GM08714 (cell line): ENCODE results near the gene TBXA2R.
A peak's percentile ranks its signal among the peaks of the same experiment; 100 is the strongest.

Source experiments
- H3K4me3 ChIP-seq: fragments of 200-500 bp; sonication (Bioruptor generic); 2 replicates; pipeline ENCODE4 v1.5.1; 2014; ENCODE audit warnings: mild to moderate bottlenecking, low read length, inconsistent platforms
- ZNF274 ChIP-seq: IDR thresholded peaks from 2 replicates; pipeline ENCODE4 v1.6.1; 2012; ENCODE audit warnings: mild to moderate bottlenecking, low read depth, low read length

Gene TBXA2R

GRCh38 chr19:3556423-3556977 is 50.2 kb downstream of the TBXA2R start:
- peak overlapping the region; percentile 62 for H3K4me3 ChIP-seq
- TF ChIP-seq ZNF274: no peak

- peak overlapping the region; percentile 62; the same call in 1 of the 2 replicates for H3K4me3 ChIP-seq
- TF ChIP-seq ZNF274: no peak
Measured at GRCh38 chr19:3555653-3556422, 50.8 kb downstream of the TBXA2R start.

GRCh38 chr19:3554254-3555083 is 52.2 kb downstream of the TBXA2R start:
- peak overlapping the region; percentile 10; the same call in 1 of the 2 replicates for H3K4me3 ChIP-seq
- no peak for TF ChIP-seq ZNF274

- no peak for TF ChIP-seq ZNF274
- H3K4me3 ChIP-seq: no peak overlapping the region
Measured at GRCh38 chr19:3551792-3552095, 54.9 kb downstream of the TBXA2R start.

GRCh38 chr19:3550947-3551791 is 55.5 kb downstream of the TBXA2R start:
- H3K4me3 ChIP-seq: no peak overlapping the region
- no peak for TF ChIP-seq ZNF274

GRCh38 chr19:3549816-3550215 is 56.9 kb downstream of the TBXA2R start:
- no peak for TF ChIP-seq ZNF274
- no peak overlapping the region for H3K4me3 ChIP-seq

GRCh38 chr19:3548606-3549005 is 58.1 kb downstream of the TBXA2R start:
- no peak for TF ChIP-seq ZNF274
- H3K4me3 ChIP-seq: no peak overlapping the region

- H3K4me3 ChIP-seq: no peak overlapping the region
- TF ChIP-seq ZNF274: no peak
Measured at GRCh38 chr19:3547767-3548282, 58.9 kb downstream of the TBXA2R start.

- H3K4me3 ChIP-seq: no peak overlapping the region
Measured at GRCh38 chr19:3547301-3547731, 59.4 kb downstream of the TBXA2R start.

GRCh38 chr19:3546119-3546518 is 60.6 kb downstream of the TBXA2R start:
- no peak for TF ChIP-seq ZNF274
- H3K4me3 ChIP-seq: no peak overlapping the region

More at GRCh38 chr19:3547301-3547731, 59.4 kb downstream of the TBXA2R start:
- no peak for TF ChIP-seq ZNF274

GRCh38 chr19:3545669-3546034 is 61.0 kb downstream of the TBXA2R start:
- H3K4me3 ChIP-seq: no peak overlapping the region
- TF ChIP-seq ZNF274: no peak

- TF ChIP-seq ZNF274: no peak
- no peak overlapping the region for H3K4me3 ChIP-seq
Measured at GRCh38 chr19:3544742-3545668, 61.7 kb downstream of the TBXA2R start.
